SK-N-SH (cell line): ENCODE measurements around the gene CCDC175.

ENCODE experiments used
- CTCF ChIP-seq: fragments of 200-600 bp; sonication (generic); IDR thresholded peaks from 2 replicates; pipeline ENCODE4 v1.6.1; 2017; ENCODE audit warnings: antibody characterized with exemption, mild to moderate bottlenecking, moderate library complexity
- EP300 ChIP-seq, 2 experiments: IDR thresholded peaks; 2 replicates each; pipeline versions ENCODE4 v1.4.0 to v1.6.1; 2012; ENCODE audit warnings: borderline replicate concordance in 1 of 2, low read depth in 1 of 2, low read length in 1 of 2
- EZH2phosphoT487 ChIP-seq: fragments of 200-600 bp; sonication (generic); IDR thresholded peaks from 2 replicates; pipeline ENCODE4 v1.6.1; 2017; ENCODE audit warnings: low read depth, mixed run types, mild to moderate bottlenecking, antibody characterized with exemption, moderate library complexity, borderline replicate concordance
- FOSL2 ChIP-seq: IDR thresholded peaks from 2 replicates; pipeline ENCODE4 v1.4.0; 2012; ENCODE audit warnings: low read depth, mild to moderate bottlenecking, moderate library complexity, borderline replicate concordance
- GABPA ChIP-seq: IDR thresholded peaks from 2 replicates; pipeline ENCODE4 v1.4.0; 2012; ENCODE audit warnings: low read depth, mild to moderate bottlenecking
- GATA2 ChIP-seq: sonication (generic); formaldehyde crosslinking; IDR thresholded peaks from 2 replicates; pipeline ENCODE4 v1.5.0; 2020; ENCODE audit warnings: mild to moderate bottlenecking, missing genetic modification reagents
- IRF3 ChIP-seq: fragments of 150-350 bp; IDR thresholded peaks from 2 replicates; pipeline ENCODE4 v1.6.1; 2016; ENCODE audit warnings: mild to moderate bottlenecking, low read depth, low read length
- NRF1 ChIP-seq: IDR thresholded peaks from 2 replicates; pipeline ENCODE4 v1.6.1; 2012; ENCODE audit warnings: low read depth, mild to moderate bottlenecking, low read length
- PBX3 ChIP-seq: IDR thresholded peaks from 2 replicates; pipeline ENCODE4; 2012
- POLR2AphosphoS5 ChIP-seq: IDR thresholded peaks from 2 replicates; pipeline ENCODE4 v1.6.1; 2012; ENCODE audit warnings: low read depth, low read length
- RAD21 ChIP-seq: IDR thresholded peaks from 2 replicates; pipeline ENCODE4 v1.6.1; 2012; ENCODE audit warnings: mild to moderate bottlenecking, low read length
- REST ChIP-seq: IDR thresholded peaks from 2 replicates; pipeline ENCODE4 v1.6.1; 2012; ENCODE audit warnings: mild to moderate bottlenecking, low read depth, low read length, moderate library complexity
- SMC3 ChIP-seq: IDR thresholded peaks from 2 replicates; pipeline ENCODE4 v1.6.1; 2012; ENCODE audit warnings: low read depth, low read length, improper control_type of control experiment
- YY1 ChIP-seq: IDR thresholded peaks from 2 replicates; pipeline ENCODE4 v1.4.0; 2012; ENCODE audit warnings: low read depth, mild to moderate bottlenecking

- no peak for TF ChIP-seq EZH2phosphoT487
- TF ChIP-seq CTCF: no peak
- TF ChIP-seq PBX3: no peak
- TF ChIP-seq RAD21: no peak
- TF ChIP-seq REST: no peak
- TF ChIP-seq EP300 (IDR thresholded peaks at IDR 0.05; ENCODE audit: borderline replicate concordance in 1 of 2, low read depth in 1 of 2, low read length in 1 of 2): no peak
- TF ChIP-seq SMC3: no peak
- no peak for TF ChIP-seq FOSL2
- TF ChIP-seq POLR2AphosphoS5: no peak
- TF ChIP-seq GATA2 (CRISPR knock-in tag): no peak
- TF ChIP-seq GABPA: no peak
- TF ChIP-seq NRF1: no peak
- no peak for TF ChIP-seq IRF3
- no peak for TF ChIP-seq YY1
Measured at GRCh38 chr14:59591641-59592370, 15.2 kb upstream of the CCDC175 start.
